Measurements from ENCODE around the gene HSPB8.

DNA sequence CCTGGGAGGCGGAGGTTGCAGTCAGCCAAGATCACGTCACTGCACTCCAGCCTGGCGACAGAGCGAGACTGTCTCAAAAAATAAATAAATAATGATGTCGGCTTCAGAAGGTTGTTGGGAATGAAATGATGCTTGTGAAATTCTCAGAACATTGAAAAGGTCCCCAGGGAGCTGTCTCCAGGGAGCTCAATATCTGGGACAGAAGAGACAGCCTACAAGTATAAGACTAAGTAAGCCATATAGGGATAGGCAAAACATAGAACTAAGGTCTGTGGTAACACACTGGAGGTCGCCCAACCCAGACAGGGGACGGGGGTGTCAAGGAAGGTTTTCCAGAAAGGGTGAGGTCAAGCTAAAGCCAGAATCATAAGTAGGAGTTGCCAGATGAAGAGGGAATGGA, 29.5 kb upstream of the HSPB8 start:
- TF ChIP-seq, protein P1, sequence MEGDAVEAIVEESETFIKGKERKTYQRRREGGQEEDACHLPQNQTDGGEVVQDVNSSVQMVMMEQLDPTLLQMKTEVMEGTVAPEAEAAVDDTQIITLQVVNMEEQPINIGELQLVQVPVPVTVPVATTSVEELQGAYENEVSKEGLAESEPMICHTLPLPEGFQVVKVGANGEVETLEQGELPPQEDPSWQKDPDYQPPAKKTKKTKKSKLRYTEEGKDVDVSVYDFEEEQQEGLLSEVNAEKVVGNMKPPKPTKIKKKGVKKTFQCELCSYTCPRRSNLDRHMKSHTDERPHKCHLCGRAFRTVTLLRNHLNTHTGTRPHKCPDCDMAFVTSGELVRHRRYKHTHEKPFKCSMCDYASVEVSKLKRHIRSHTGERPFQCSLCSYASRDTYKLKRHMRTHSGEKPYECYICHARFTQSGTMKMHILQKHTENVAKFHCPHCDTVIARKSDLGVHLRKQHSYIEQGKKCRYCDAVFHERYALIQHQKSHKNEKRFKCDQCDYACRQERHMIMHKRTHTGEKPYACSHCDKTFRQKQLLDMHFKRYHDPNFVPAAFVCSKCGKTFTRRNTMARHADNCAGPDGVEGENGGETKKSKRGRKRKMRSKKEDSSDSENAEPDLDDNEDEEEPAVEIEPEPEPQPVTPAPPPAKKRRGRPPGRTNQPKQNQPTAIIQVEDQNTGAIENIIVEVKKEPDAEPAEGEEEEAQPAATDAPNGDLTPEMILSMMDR (IDR thresholded peaks at IDR 0.05; ENCODE audit: borderline replicate concordance, extremely low read depth, low read length, poor library complexity, severe bottlenecking), result no peak
- no peak for TF ChIP-seq EZH2 (IDR thresholded peaks at IDR 0.05; ENCODE audit: borderline replicate concordance, low read depth, low read length, severe bottlenecking)

Measured in DND-41 (cell line).